ENCODE measurements around the gene FGB. TPM values are rescaled to one million over a fixed set of nuclear protein-coding genes. Genes with fewer than 3 reads are reported as not detected.

Gene FGB
- total and polyA plus RNA-seq, 2 of the 13 experiments (the other 11 are each of a cell fraction or from before 2014, with no cell fraction given), result 226 to 784 TPM

- TF ChIP-seq IRX3 (CRISPR knock-in tag; IDR thresholded peaks at IDR 0.05; ENCODE audit: borderline replicate concordance, low read depth), result no peak
- TF ChIP-seq NR1H2 (CRISPR knock-in tag; IDR thresholded peaks at IDR 0.05; ENCODE audit: borderline replicate concordance, low read depth), result no peak
- no peak for TF ChIP-seq SRSF1 (optimal IDR thresholded peaks at IDR 0.05; ENCODE audit: low read depth, low read length)
- TF ChIP-seq MAFG (CRISPR knock-in tag; IDR thresholded peaks at IDR 0.05), result no peak
- TF ChIP-seq ZNF274 (CRISPR knock-in tag; IDR thresholded peaks at IDR 0.05), result no peak
- TF ChIP-seq SKIL (CRISPR knock-in tag; IDR thresholded peaks at IDR 0.05; ENCODE audit: borderline replicate concordance), result peak; percentile 78; the same call in 1 of the 2 replicates
- TF ChIP-seq MYNN (CRISPR knock-in tag; IDR thresholded peaks at IDR 0.05; ENCODE audit: low read depth), result no peak
- no peak for TF ChIP-seq ZNF577 (CRISPR knock-in tag; IDR thresholded peaks at IDR 0.05; ENCODE audit: borderline replicate concordance, low read depth)
- TF ChIP-seq ZC3H13 (CRISPR knock-in tag; IDR thresholded peaks at IDR 0.05), result no peak
- TF ChIP-seq CENPBD1 (CRISPR knock-in tag; IDR thresholded peaks at IDR 0.05; ENCODE audit: borderline replicate concordance, low read depth), result no peak
- TF ChIP-seq ZNF891 (CRISPR knock-in tag; IDR thresholded peaks at IDR 0.05), result no peak
- TF ChIP-seq ZNF737 (CRISPR knock-in tag; IDR thresholded peaks at IDR 0.05; ENCODE audit: borderline replicate concordance), result no peak
- TF ChIP-seq HES4 (CRISPR knock-in tag; IDR thresholded peaks at IDR 0.05; ENCODE audit: borderline replicate concordance), result no peak
- no peak for TF ChIP-seq ZFP82 (CRISPR knock-in tag; IDR thresholded peaks at IDR 0.05; ENCODE audit: borderline replicate concordance)
- TF ChIP-seq MED8 (CRISPR knock-in tag; IDR thresholded peaks at IDR 0.05; ENCODE audit: insufficient replicate concordance), result no peak
- TF ChIP-seq PHF20 (CRISPR knock-in tag; IDR thresholded peaks at IDR 0.05), result no peak
- no peak for TF ChIP-seq NPAS2 (CRISPR knock-in tag; IDR thresholded peaks at IDR 0.05; ENCODE audit: borderline replicate concordance)
- TF ChIP-seq TEAD3 (CRISPR knock-in tag; optimal IDR thresholded peaks at IDR 0.05; ENCODE audit: borderline replicate concordance), result peak; percentile 90
- no peak for TF ChIP-seq ZNF367 (CRISPR knock-in tag; IDR thresholded peaks at IDR 0.05; ENCODE audit: borderline replicate concordance)
- peak; percentile 88 for TF ChIP-seq AHDC1 (CRISPR knock-in tag; IDR thresholded peaks at IDR 0.05; ENCODE audit: borderline replicate concordance)
- no peak for TF ChIP-seq ZNF253 (CRISPR knock-in tag; IDR thresholded peaks at IDR 0.05; ENCODE audit: borderline replicate concordance)
- TF ChIP-seq NR3C1 (CRISPR knock-in tag; IDR thresholded peaks at IDR 0.05), result no peak
- no peak for TF ChIP-seq RBAK (CRISPR knock-in tag; IDR thresholded peaks at IDR 0.05)
- TF ChIP-seq ZNF326 (CRISPR knock-in tag; IDR thresholded peaks at IDR 0.05; ENCODE audit: borderline replicate concordance), result no peak
Measured at GRCh38 chr4:154577324-154577723, 14.5 kb downstream of the FGB start (continued).
